K562 (cell line): Measurements from ENCODE around the gene NUDT5. TPM values are rescaled to one million over a fixed set of nuclear protein-coding genes. Genes with fewer than 3 reads are reported as not detected.

Source experiments
- ATAC-seq: fragments of 200-7000 bp; cut with Tn5 transposase; 3 replicates; pipeline ENCODE4 v1.9.1; 2020; ENCODE audit warnings: moderate library complexity
- BruUV-seq: library from RNA; stranded (reverse); fragments of 400-500 nt; replicated peaks from 2 replicates; lab custom pipeline; 2021; lab: Mats Ljungman, UMichigan
- CTCF ChIA-PET: fragments of 300-600 bp; formaldehyde crosslinking; extraction: SDS; loops from one replicate; lab custom pipeline; 2021; ENCODE audit warnings: low intra/inter-chr PET ratio; lab: Yijun Ruan, JAX
- POLR2A ChIA-PET: fragments of 300-600, 350-650 bp; sonication (Branson Sonifier 250); formaldehyde crosslinking; extraction: SDS; loops from one replicate; lab custom pipeline; 2021; ENCODE audit warnings: antibody characterized with exemption, inconsistent platforms; lab: Yijun Ruan, JAX
- DNase-seq, 4 experiments: peaks; one replicate each; pipeline versions ENCODE4 v3.0.0 to v3.0.0-alpha.2; 2011 to 2018; ENCODE audit warnings: low spot score in 3 of 4, mixed read lengths in 3 of 4; ENCODE audit errors: extremely low read depth in 1 of 4
- FAIRE-seq: peaks from 2 replicates; lab custom pipeline; 2011; peaks lifted over from hg19 to GRCh38; lab: Jason Lieb, UNC
- H2AFZ ChIP-seq: 2 replicates; pipeline ENCODE4 v1.6.0; 2011; ENCODE audit warnings: low read depth, low read length, control low read depth, inconsistent platforms
- H3K27ac ChIP-seq: fragments of 200-600 bp; 3 replicates; pipeline ENCODE4 v1.8.0; 2011; ENCODE audit warnings: low read depth, mild to moderate bottlenecking, control low read depth, inconsistent platforms, low read length, moderate library complexity, mixed read lengths; ENCODE audit errors: extremely low read depth
- H3K27me3 ChIP-seq, 2 experiments: fragments of 300-600 bp in 1 of 2; 2 replicates in 1 of 2; 3 replicates in 1 of 2; pipeline versions ENCODE4 v1.6.0 to v1.8.0; 2011; ENCODE audit warnings: inconsistent platforms in 2 of 2, low read length in 2 of 2, mild to moderate bottlenecking in 1 of 2, mixed read lengths in 1 of 2, moderate library complexity in 1 of 2; ENCODE audit not compliant: control insufficient read depth in 2 of 2, insufficient read depth in 2 of 2
- H3K36me3 ChIP-seq: fragments of 300-600 bp; 3 replicates; pipeline ENCODE4 v1.8.0; 2011; ENCODE audit warnings: mild to moderate bottlenecking, low read length, inconsistent platforms; ENCODE audit not compliant: control insufficient read depth, insufficient read depth
- H3K4me1 ChIP-seq, 2 experiments: fragments of 200-600 bp in 1 of 2; replicated peaks in 1 of 2; 2 replicates in 1 of 2; 3 replicates in 1 of 2; pipeline versions ENCODE4 v1.5.1 to v1.8.0; 2011; ENCODE audit warnings: inconsistent platforms in 2 of 2, low read length in 2 of 2, mild to moderate bottlenecking in 1 of 2, mixed read lengths in 1 of 2, moderate library complexity in 1 of 2; ENCODE audit not compliant: control insufficient read depth in 2 of 2, insufficient read depth in 2 of 2
- H3K4me2 ChIP-seq: 2 replicates; pipeline ENCODE4 v1.6.1; 2011; ENCODE audit warnings: low read length, control low read depth, inconsistent platforms, mixed read lengths; ENCODE audit not compliant: insufficient read depth
- H3K4me3 ChIP-seq: fragments of 200-600 bp; sonication (generic), shearing (Covaris generic); 2 replicates; pipeline ENCODE4 v1.5.1; 2016; ENCODE audit warnings: control low read depth, inconsistent platforms
- H3K79me2 ChIP-seq: fragments of 200-600 bp; 3 replicates; pipeline ENCODE4 v1.8.0; 2011; ENCODE audit warnings: low read length, inconsistent platforms; ENCODE audit not compliant: control insufficient read depth, insufficient read depth
- H3K9ac ChIP-seq, 2 experiments: 2 replicates each; pipeline versions ENCODE4 v1.6.0 to v1.6.1; 2011; ENCODE audit warnings: low read depth in 2 of 2, low read length in 2 of 2, control low read depth in 1 of 2, inconsistent platforms in 1 of 2, mild to moderate bottlenecking in 1 of 2, mixed read lengths in 1 of 2; ENCODE audit not compliant: insufficient read depth in 1 of 2
- H3K9me1 ChIP-seq: one replicate; pipeline ENCODE4 v1.6.0; 2011; ENCODE audit warnings: inconsistent platforms, mild to moderate bottlenecking, low read length, moderate library complexity; ENCODE audit not compliant: control insufficient read depth, insufficient read depth
- H3K9me3 ChIP-seq: replicated peaks from 2 replicates; pipeline ENCODE4 v1.5.1; 2011; ENCODE audit warnings: low read depth, low read length, inconsistent platforms; ENCODE audit not compliant: control insufficient read depth, insufficient read depth
- H4K20me1 ChIP-seq: replicated peaks from 2 replicates; pipeline ENCODE4 v1.6.1; 2011; ENCODE audit warnings: low read length, inconsistent platforms, mixed read lengths; ENCODE audit not compliant: control insufficient read depth, insufficient read depth
- CEBPG ChIP-seq, 3 experiments: fragments of 200-800 bp in 1 of 3; sonication (Bioruptor generic) in 1 of 3; sonication (generic) in 1 of 3; formaldehyde crosslinking in 1 of 3; IDR thresholded peaks in 2 of 3; conservative IDR thresholded peaks in 1 of 3; 2 replicates each; pipeline versions ENCODE4 v1.6.1 to v1.8.0; 2016 to 2022; ENCODE audit warnings: missing compliant biosample characterization in 2 of 3, missing genetic modification characterization in 2 of 3, mild to moderate bottlenecking in 1 of 3, missing genetic modification reagents in 1 of 3
- FOXJ2 ChIP-seq: fragments of 200-800 bp; sonication (Bioruptor generic); IDR thresholded peaks from 2 replicates; pipeline ENCODE4 v1.6.1; 2016; ENCODE audit warnings: missing genetic modification characterization, missing compliant biosample characterization
- GATAD2A ChIP-seq: fragments of 450-650 bp; IDR thresholded peaks from 2 replicates; pipeline ENCODE4 v1.6.1; 2017
- HNRNPLL ChIP-seq: fragments of 200-400 bp; formaldehyde crosslinking; IDR thresholded peaks from 2 replicates; pipeline ENCODE4 v1.6.1; 2017; ENCODE audit warnings: low read length, low read depth, mild to moderate bottlenecking; ENCODE audit not compliant: poor library complexity, severe bottlenecking
- KLF6 ChIP-seq: fragments of 250-450 bp; sonication (Bioruptor Pico); IDR thresholded peaks from 2 replicates; pipeline ENCODE4 v1.4.0; 2020; ENCODE audit warnings: mild to moderate bottlenecking, moderate library complexity, borderline replicate concordance
- SIN3A ChIP-seq, 2 experiments: fragments of 150-350 bp in 1 of 2; IDR thresholded peaks; 2 replicates each; pipeline ENCODE4 v1.6.1; 2011 to 2016; ENCODE audit warnings: borderline replicate concordance in 2 of 2, low read depth in 2 of 2, low read length in 2 of 2, mild to moderate bottlenecking in 2 of 2, moderate library complexity in 2 of 2; ENCODE audit not compliant: control insufficient read depth in 1 of 2
- SP1 ChIP-seq: sonication (generic); formaldehyde crosslinking; IDR thresholded peaks from 2 replicates; pipeline ENCODE4 v1.8.1; 2022; ENCODE audit warnings: mild to moderate bottlenecking, missing genetic modification reagents
- SRSF1 ChIP-seq: fragments of 200-400 bp; formaldehyde crosslinking; IDR thresholded peaks from 2 replicates; pipeline ENCODE4 v1.6.1; 2017; ENCODE audit warnings: mild to moderate bottlenecking, low read depth, low read length, moderate library complexity
- TCF7 ChIP-seq: sonication (generic); IDR thresholded peaks from 2 replicates; pipeline ENCODE4 v1.6.1; 2016; ENCODE audit warnings: antibody characterized with exemption, borderline replicate concordance
- YY1 ChIP-seq, 3 experiments: IDR thresholded peaks; 2 replicates each; pipeline ENCODE4 v1.6.1; 2011; ENCODE audit warnings: low read length in 2 of 3, mild to moderate bottlenecking in 2 of 3, moderate library complexity in 2 of 3, borderline replicate concordance in 1 of 3, control low read depth in 1 of 3, low read depth in 1 of 3; ENCODE audit not compliant: insufficient read depth in 3 of 3, insufficient replicate concordance in 2 of 3, control insufficient read depth in 1 of 3, insufficient read length in 1 of 3; ENCODE audit errors: extremely low read depth in 1 of 3
- ZNF143 ChIP-seq: sonication (generic); formaldehyde crosslinking; IDR thresholded peaks from 2 replicates; pipeline ENCODE4 v1.9.0; 2022; ENCODE audit warnings: mild to moderate bottlenecking, missing genetic modification reagents
- WGBS: fragments of 100-300 bp; shearing (Covaris generic); methylation state at CpG from one replicate; pipeline ENCODE4 v1.1.6; 2016; ENCODE audit warnings: low coverage, mixed read lengths; ENCODE audit not compliant: insufficient coverage; ENCODE audit errors: missing lambda C conversion rate; 5-methylcytosine and 5-hydroxymethylcytosine counted together
- in situ Hi-C: fragments of 300-500 bp; cut with MboI; formaldehyde crosslinking; loops from 4 replicates; pipeline ENCODE4 v1.15.0; 2018; ENCODE audit warnings: inconsistent platforms, mixed read lengths
- intact Hi-C: fragments of 100-400 bp; cut with micrococcal nuclease; formaldehyde crosslinking; loops from 2 replicates; pipeline ENCODE4 v1.14.2; 2022
- polyA plus RNA-seq, 8 experiments: library from polyadenylated mRNA; depleted of rRNA in 4 of 8; stranded (reverse) in 5 of 8; unstranded in 3 of 8; fragments of >200 nt; fragmentation: Nextera tagmentation in 2 of 8; fragmentation: Illumina TruSeq in 1 of 8; extraction: Ambion mirVana in 2 of 8; extraction: Trizol in 1 of 8; gene quantifications; 2 replicates each; pipeline versions ENCODE4 v1.2.1 to v1.2.3, GENCODE V29; 2011 to 2014; ENCODE audit warnings: inconsistent platforms in 1 of 8, missing spikeins in 1 of 8
- total RNA-seq, 7 experiments: library from RNA; depleted of rRNA in 6 of 7; stranded (reverse); fragments of >200 nt in 6 of 7; fragmentation: Illumina TruSeq in 2 of 7; extraction: Trizol in 2 of 7; gene quantifications; 2 replicates each; pipeline versions ENCODE4 v1.2.1 to v1.2.3, GENCODE V29; 2011 to 2021; ENCODE audit warnings: low replicate concordance in 1 of 7
- TF ChIP-seq, protein P1 (sequence below): conservative IDR thresholded peaks from 2 replicates; pipeline ENCODE4 v1.6.1; 2011; ENCODE audit warnings: low read depth, mild to moderate bottlenecking, low read length; ENCODE audit not compliant: control insufficient read depth
- TF ChIP-seq, protein P2 (sequence below): fragments of 200-800 bp; sonication (Bioruptor generic); IDR thresholded peaks from 2 replicates; pipeline ENCODE4 v1.6.1; 2016; ENCODE audit warnings: missing genetic modification characterization, missing compliant biosample characterization

The NUDT5 gene
- total and polyA plus RNA-seq, 9 of the 15 experiments (the other 6 are each of a cell fraction or from before 2014, with no cell fraction given): 87.7 to 422 (median 186) TPM

DNA sequence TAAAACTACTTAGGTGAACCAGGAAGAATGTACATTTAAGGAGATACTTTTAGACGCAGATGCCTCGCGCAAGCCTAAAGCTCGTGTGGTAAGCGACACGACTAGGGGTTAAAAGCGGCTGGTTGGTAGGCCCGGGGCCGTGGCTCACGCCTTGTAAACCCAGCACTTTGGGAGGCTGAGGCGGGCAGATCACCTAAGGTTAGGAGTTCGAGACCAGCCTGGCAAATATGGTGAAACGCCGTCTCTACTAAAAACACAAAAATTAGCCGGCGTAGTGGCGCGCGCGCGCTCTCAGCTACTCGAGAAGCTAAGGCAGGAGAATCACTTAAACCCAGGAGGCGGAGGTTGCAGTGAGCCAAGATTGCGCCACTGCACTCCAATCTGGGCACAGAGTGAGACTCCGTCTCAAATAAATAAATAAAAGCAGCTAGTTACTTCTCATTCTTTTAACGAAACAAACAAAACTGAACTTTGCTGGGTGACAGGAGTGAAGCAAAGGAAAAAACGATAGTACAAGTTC lies 879 bp downstream of the NUDT5 start:
- 2% methylated on average over 27 of the region's 27 CpGs for WGBS
- H3K9ac ChIP-seq: peak overlapping the region; percentile 88 to 95
- no peaks in the 10 kb centered on the region for H3K9me1 ChIP-seq
- CTCF ChIA-PET: no interaction called here
- peak overlapping the region; percentile 95 for H3K27ac ChIP-seq
- peaks cover 44% of the 10 kb centered on the region for H3K36me3 ChIP-seq
- H3K4me3 ChIP-seq: peak overlapping the region; percentile 95
- no peaks in the 10 kb centered on the region for H3K27me3 ChIP-seq
- POLR2A ChIA-PET: interaction anchor here (0.6 to 2.0 kb wide), 7 partner anchors 14 to 277 kb away, joined by 3 to 11 read pairs (median 3); no protein-coding TSS in a partner anchor
- peaks cover 92% of the 10 kb centered on the region for H3K79me2 ChIP-seq
- ATAC-seq (peak; percentile 67), DNase-seq (peak in 1 of 4 experiments; percentile 55), FAIRE-seq (no peak)
- peaks cover 8% of the 10 kb centered on the region in 2 experiments; a peak in 3 of 5 replicates for H3K4me1 ChIP-seq
- TSS peak; percentile 50 for BruUV-seq
- intact Hi-C loops (loop anchor here (10.0 kb wide), 1 partner anchor 150 kb away; the partner anchor contains the start of gene UPF2), in situ Hi-C loops (no loop called here)
- no peaks in the 10 kb centered on the region for H4K20me1 ChIP-seq
- peak overlapping the region; percentile 95 for H3K4me2 ChIP-seq
- no peaks in the 10 kb centered on the region for H3K9me3 ChIP-seq
- H2AFZ ChIP-seq: peak overlapping the region; percentile 98
- TF ChIP-seq ZNF143 (no peak), GATAD2A (peak; percentile 71; the same call in 1 of the 2 replicates), SP1 (CRISPR knock-in tag) (peak; percentile 0; the same call in 1 of the 2 replicates), HNRNPLL (no peak), KLF6 (CRISPR knock-in tag) (no peak), SIN3A (IDR thresholded peaks at IDR 0.05; ENCODE audit: borderline replicate concordance in 2 of 2, control insufficient read depth in 1 of 2, low read depth in 2 of 2, low read length in 2 of 2) (no peak), FOXJ2 (tag) (no peak; the same call in 1 of the 2 replicates), TCF7 (no peak), SRSF1 (no peak), YY1 (IDR thresholded peaks at IDR 0.05; ENCODE audit: borderline replicate concordance in 1 of 3, control insufficient read depth in 1 of 3, extremely low read depth in 1 of 3, insufficient read depth in 3 of 3, insufficient read length in 1 of 3, insufficient replicate concordance in 2 of 3, low read depth in 1 of 3, low read length in 2 of 3) (no peak), CEBPG (CRISPR knock-in tag; IDR thresholded peaks at IDR 0.05) (peak; percentile 67; the same call in 1 of the 2 replicates), CEBPG (tag; conservative IDR thresholded peaks at IDR 0.05 in 1 of 2, IDR thresholded peaks at IDR 0.05 in 1 of 2) (peak; percentile 66 to 93)
- TF ChIP-seq, protein P1, sequence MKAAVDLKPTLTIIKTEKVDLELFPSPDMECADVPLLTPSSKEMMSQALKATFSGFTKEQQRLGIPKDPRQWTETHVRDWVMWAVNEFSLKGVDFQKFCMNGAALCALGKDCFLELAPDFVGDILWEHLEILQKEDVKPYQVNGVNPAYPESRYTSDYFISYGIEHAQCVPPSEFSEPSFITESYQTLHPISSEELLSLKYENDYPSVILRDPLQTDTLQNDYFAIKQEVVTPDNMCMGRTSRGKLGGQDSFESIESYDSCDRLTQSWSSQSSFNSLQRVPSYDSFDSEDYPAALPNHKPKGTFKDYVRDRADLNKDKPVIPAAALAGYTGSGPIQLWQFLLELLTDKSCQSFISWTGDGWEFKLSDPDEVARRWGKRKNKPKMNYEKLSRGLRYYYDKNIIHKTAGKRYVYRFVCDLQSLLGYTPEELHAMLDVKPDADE: no peak
- TF ChIP-seq, protein P2, sequence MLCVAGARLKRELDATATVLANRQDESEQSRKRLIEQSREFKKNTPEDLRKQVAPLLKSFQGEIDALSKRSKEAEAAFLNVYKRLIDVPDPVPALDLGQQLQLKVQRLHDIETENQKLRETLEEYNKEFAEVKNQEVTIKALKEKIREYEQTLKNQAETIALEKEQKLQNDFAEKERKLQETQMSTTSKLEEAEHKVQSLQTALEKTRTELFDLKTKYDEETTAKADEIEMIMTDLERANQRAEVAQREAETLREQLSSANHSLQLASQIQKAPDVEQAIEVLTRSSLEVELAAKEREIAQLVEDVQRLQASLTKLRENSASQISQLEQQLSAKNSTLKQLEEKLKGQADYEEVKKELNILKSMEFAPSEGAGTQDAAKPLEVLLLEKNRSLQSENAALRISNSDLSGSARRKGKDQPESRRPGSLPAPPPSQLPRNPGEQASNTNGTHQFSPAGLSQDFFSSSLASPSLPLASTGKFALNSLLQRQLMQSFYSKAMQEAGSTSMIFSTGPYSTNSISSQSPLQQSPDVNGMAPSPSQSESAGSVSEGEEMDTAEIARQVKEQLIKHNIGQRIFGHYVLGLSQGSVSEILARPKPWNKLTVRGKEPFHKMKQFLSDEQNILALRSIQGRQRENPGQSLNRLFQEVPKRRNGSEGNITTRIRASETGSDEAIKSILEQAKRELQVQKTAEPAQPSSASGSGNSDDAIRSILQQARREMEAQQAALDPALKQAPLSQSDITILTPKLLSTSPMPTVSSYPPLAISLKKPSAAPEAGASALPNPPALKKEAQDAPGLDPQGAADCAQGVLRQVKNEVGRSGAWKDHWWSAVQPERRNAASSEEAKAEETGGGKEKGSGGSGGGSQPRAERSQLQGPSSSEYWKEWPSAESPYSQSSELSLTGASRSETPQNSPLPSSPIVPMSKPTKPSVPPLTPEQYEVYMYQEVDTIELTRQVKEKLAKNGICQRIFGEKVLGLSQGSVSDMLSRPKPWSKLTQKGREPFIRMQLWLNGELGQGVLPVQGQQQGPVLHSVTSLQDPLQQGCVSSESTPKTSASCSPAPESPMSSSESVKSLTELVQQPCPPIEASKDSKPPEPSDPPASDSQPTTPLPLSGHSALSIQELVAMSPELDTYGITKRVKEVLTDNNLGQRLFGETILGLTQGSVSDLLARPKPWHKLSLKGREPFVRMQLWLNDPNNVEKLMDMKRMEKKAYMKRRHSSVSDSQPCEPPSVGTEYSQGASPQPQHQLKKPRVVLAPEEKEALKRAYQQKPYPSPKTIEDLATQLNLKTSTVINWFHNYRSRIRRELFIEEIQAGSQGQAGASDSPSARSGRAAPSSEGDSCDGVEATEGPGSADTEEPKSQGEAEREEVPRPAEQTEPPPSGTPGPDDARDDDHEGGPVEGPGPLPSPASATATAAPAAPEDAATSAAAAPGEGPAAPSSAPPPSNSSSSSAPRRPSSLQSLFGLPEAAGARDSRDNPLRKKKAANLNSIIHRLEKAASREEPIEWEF: no peak
